ENCODE measurements around the gene SLC12A7.

- no peak for TF ChIP-seq CTCF (IDR thresholded peaks at IDR 0.05)
- no peak for TF ChIP-seq POLR2A (IDR thresholded peaks at IDR 0.05)
Observed at GRCh38 chr5:1015507-1015906, 96.4 kb downstream of the SLC12A7 start.
